HG02870 (cell line): ENCODE measurements around the gene CA12.

ENCODE experiments used
- ATAC-seq: cut with Tn5 transposase; IDR thresholded peaks from one replicate; pipeline ENCODE4 v1.9.1; 2021; ENCODE audit warnings: mild to moderate bottlenecking, moderate library complexity; ENCODE audit not compliant: unreplicated experiment

The CA12 gene

DNA sequence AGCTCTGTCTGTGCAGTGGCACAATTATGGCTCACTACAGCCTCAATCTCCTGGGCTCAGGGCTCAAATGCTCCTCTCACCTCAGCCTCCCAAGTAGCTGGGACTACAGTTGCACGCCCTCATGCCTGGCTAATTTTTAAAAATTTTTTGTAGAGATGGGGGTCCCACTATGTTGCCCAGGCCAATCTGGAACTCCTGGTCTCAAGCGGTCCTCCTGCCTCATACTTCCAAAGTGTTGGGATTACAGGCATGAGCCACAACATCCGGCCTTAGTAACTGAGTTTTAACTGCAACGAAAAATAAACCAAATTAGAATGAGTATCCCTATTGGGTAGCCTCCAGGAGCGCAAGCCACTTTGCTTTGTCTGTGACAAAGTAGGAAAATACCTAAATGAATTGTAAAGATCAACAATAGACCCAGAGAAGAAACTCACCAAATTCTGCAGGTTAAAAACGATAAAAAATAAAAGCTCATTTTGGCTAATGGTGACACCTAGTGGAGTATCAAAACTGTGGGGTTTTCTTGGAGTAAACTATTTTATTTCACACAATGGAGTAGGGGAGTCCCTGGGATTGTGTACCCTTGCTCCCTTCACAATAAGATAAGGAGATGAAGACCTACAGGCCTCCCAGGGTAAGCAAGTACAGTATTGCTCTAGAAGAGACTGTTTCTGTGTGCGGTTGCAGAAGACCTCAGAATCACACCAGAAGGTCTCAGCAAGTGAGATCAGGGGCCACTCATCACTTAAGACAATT lies 21.0 kb upstream of the CA12 start:
- ATAC-seq = no peak

DNA sequence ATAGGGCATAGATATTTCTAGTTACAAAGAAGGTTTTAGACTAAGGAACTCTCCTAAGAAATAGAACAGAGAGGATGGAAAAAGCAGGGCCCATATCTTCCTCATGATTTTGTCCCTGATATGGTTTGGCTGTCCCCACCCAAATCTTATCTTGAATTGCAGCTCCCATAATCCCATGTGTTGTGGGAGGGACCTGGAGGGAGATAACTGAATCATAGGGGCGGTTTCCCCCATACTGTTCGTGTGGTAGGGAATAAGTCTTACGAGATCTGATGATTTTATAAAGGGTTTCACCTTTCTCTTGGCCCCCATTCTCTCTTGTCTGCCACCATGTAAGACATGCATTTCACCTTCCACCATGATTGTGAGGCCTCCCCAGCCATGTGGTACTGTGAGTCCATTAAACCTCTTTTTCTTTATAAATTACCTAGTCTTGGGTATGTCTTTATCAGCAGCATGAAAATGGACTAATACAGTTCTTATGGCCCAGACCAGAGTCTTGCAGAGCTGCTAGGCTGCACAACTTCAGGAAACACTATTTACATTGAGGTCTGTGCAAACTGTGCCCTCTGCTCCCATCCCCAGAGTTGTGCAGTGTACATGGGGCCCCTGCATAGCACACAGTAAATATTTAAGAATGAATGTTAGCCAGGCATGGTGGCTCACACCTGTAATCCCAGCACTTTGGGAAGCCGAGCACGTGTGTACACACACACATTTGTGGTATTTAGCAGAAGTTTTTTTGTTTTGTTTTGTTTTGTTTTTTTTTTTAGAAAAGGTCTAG lies 20.3 kb upstream of the CA12 start:
- no peak for ATAC-seq

- ATAC-seq = no peak
These were observed 19.4 kb upstream of the CA12 start for GRCh38 chr15:63401078-63401477.

GRCh38 chr15:63398456-63398855 lies 16.8 kb upstream of the CA12 start:
- no peak for ATAC-seq

- ATAC-seq = no peak
These were observed 14.7 kb upstream of the CA12 start for GRCh38 chr15:63396152-63396928.

DNA sequence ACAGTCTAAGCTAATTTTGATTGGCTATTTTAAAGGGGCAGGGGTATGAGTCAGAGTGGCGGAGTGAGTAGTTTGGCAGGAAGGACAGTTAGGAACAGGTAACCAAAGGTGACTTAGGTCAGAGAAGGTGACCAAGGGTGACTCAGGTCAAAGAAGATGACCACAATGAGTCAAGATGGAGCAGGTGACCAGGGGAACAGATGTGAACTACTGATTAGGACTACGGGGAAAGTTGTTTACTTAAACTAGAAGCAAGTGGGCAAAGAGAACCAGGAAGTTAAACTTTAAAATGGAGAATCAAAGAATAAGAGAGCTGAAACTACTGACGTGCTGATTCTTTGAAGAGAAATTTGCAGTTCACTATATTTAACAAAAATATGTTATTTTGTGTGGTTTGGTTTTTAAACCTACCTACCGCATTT lies 14.1 kb upstream of the CA12 start:
- no peak for ATAC-seq

DNA sequence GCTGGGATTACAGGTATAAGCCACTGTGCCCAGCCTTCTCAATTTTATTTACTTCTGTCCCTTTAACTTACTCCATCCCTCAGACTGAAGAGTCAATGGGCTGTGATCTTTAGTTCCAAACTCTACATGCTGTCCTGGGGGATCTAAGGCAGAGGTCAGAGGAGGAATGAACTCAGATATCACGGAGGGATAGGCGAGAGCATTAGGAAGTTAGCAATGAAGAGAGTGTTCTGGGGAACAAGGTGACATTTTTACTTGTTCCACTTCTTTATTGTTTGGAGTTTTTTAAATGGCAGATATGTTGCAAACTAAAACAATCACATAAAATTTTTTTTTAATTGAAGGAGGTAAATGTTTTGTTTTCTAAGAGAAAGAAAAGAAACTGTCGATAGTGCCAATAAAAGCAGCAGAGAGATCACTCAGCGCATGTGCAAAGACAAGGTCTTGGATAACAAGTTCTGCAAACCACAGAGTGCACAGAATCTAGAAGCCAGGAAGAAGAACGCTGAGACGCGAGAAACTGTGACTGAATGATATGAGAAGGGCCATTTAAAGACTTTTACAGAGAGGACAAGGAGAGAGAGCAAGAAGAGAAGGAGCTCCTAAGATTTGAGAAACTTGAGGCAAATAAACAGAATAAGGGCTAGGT lies 10.8 kb upstream of the CA12 start:
- ATAC-seq = no peak

DNA sequence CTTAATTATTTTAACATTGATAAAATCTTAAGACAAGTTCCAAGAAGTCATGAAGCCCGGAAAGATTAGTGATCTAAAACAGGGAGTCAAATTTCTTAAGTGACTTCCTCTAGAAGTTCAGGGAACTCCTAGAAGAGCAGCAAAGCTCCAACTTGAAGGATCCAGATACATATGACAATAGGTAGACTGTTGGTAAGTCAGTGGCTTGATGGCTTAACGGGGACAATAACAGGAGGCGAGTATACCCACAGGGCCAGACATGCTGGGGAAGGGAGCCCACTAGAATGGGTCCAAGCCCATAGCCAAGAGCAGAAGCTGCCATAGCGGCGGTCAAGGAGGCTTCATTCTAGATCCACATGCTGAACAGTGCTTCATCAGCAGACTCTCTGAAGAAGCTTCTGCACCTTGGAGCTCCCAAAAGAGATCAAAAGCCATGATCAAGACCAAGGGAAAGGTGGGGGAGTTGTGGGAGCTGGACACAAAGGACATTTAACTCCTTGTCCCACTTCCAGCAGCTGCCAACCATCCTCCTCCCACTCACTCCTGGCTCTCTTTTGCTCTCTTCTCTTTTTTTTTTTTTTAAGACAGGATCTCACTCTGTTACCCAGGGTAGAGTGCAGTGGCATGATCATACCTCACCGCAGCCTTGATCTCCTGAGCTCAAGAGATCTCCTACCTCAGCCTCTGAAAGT lies 10.2 kb upstream of the CA12 start:
- ATAC-seq = no peak

GRCh38 chr15:63390689-63391088 lies 9.0 kb upstream of the CA12 start:
- no peak for ATAC-seq

GRCh38 chr15:63389902-63390670 lies 8.4 kb upstream of the CA12 start:
- no peak for ATAC-seq

- ATAC-seq = no peak
These were observed 6.9 kb upstream of the CA12 start for GRCh38 chr15:63388511-63388910.

- no peak for ATAC-seq
These were observed 6.3 kb upstream of the CA12 start for GRCh38 chr15:63387748-63388493.

DNA sequence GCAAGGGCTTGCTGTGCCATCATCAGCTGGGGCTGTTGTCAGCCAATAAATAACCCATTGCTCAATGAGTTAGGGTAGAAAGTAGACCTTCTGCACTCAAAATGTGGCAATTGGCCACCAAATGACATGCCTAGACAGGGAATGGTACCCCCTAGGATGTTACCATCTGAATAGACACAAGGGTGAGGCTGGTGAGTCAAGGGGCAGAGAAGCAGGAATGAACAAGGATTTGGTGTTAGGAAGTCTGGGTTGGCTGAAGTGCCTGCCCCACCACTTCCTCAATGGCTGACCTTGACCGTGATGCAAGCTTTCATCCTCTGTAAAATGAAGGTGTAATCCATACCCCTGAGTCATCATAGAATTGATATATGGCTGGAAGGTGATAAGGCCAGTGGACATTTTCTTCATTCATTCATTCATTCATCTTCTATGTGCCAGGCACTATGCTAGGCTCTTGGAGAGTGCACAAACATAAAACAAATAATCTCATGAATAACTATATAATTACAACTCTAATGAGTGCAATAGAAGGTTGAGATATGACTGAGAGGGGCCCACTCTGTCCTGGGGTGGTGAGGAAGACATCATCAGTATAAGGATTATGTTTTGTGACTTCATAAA lies 4.4 kb upstream of the CA12 start:
- ATAC-seq = no peak

DNA sequence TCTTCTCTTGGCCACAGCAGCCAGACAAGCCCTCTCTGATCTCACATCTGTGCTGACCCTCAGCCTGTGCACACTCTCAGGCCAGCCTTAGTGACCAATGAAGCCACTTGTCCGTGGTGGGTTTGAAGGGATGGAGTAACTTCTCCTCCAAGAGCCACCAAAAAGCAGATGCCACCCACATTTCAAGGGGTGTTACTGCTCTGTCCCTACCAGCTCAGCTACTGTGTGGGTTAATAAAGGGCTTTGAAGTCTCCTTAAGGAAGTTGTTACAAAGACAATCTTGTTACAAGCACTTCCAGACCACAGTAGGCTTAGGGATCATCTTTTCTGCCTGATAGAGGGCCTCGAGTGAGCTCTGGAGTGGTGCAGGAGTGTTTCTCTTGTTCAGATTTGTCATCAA lies 3.3 kb upstream of the CA12 start:
- ATAC-seq = no peak

DNA sequence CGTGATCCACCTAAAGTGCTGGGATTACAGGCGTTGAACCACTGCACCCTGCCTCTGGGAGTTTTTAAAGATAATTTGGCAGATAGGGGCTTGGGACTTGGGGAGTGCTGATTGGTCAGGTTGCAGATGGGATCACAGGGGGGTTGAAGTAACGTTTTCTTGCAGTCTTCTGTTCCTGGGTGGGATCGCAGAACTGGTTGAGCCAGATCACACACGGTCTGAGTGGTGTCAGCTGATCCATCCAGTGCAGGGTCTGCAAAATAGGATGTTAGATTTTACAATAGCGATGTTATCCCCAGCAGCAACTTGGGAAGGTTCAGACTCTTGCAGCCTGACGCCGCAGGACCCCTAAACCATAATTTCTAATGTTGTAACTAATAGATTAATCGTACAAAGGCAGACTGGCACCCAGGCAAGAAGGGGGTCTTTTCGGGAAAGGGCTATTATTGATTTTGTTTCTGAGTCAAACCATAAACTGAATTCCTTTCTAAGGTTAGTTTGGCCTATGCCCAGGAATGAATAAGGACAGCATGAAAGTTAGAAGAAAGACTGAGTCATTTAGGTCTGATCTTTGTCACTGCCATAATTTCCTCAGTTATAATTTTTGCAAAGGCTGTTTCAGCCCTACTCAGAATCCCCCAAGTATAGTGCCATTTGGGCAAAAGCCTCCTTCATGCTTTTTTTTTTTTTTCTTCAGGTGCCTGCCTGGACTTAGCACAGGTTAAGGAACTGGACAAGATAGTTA lies 1.5 kb upstream of the CA12 start:
- ATAC-seq = no peak

GRCh38 chr15:63380808-63381282 lies 801 bp downstream of the CA12 start:
- no peak for ATAC-seq

- no peak for ATAC-seq
These were observed 1.4 kb downstream of the CA12 start for GRCh38 chr15:63380151-63380807.
